IPS DF 4.7 (cell line): ENCODE data around the gene OBP2A.

Experiments
- DNase-seq: peaks from one replicate; pipeline ENCODE4 v3.0.0-alpha.2; 2013; ENCODE audit warnings: low spot score; ENCODE audit errors: extremely low read depth

OBP2A gene

DNA sequence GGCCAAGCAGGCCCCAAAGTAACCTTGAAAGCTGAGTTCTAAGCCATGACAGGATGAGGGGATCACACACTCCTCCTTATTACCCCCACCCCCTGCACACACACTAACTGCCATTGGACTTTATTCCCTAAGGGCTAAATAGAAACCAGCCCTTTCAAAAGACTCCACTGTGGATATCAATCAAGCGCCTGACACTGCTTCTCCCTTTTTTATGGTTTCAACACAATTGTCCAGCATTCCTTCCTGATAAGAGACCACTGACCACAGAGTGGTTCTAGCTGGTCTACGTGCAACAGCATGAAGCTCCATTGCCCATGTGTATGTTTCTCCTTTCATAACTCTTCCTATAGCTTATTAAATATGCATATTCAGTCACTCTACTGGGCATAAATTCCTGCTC is 50.3 kb downstream of the OBP2A start:
- no peak for DNase-seq
